Neural cell (in vitro differentiated cells): Measurements from ENCODE around the gene SEPTIN2.

Experiments
- EZH2 ChIP-seq: fragments of 200-600, 300-800 bp; shearing (Covaris generic), sonication (generic); IDR thresholded peaks from 2 replicates; pipeline ENCODE4 v1.6.1; 2014; ENCODE audit warnings: antibody characterized with exemption, low read length, borderline replicate concordance, mild to moderate bottlenecking; ENCODE audit not compliant: insufficient read depth, poor library complexity, severe bottlenecking
- POLR2AphosphoS5 ChIP-seq: IDR thresholded peaks from 2 replicates; pipeline ENCODE4 v1.6.1; 2012
- TF ChIP-seq, protein P1 (sequence below): fragments of 450-650 bp; IDR thresholded peaks from 2 replicates; pipeline ENCODE4 v1.5.1; 2014; ENCODE audit warnings: antibody characterized with exemption, mild to moderate bottlenecking, moderate library complexity; ENCODE audit not compliant: poor library complexity, severe bottlenecking

DNA sequence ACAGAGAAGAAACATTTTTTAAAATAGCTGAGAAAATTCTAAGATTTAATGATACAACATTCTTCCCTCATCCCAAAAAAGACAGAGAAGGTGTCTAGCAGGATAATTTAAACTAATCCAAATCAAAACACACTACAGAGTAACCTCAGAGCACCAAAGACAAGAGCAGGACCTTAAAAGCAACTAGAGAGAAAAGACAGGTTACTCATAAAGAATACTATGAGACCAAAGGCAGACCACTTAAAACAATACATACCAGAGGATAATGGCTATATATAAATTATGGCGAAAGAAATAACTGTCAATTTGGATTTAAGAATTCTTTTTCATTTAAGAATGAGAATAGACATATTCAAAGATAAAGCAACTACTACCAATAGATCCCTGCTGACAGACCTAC lies 40.2 kb upstream of the SEPTIN2 start:
- TF ChIP-seq, protein P1, sequence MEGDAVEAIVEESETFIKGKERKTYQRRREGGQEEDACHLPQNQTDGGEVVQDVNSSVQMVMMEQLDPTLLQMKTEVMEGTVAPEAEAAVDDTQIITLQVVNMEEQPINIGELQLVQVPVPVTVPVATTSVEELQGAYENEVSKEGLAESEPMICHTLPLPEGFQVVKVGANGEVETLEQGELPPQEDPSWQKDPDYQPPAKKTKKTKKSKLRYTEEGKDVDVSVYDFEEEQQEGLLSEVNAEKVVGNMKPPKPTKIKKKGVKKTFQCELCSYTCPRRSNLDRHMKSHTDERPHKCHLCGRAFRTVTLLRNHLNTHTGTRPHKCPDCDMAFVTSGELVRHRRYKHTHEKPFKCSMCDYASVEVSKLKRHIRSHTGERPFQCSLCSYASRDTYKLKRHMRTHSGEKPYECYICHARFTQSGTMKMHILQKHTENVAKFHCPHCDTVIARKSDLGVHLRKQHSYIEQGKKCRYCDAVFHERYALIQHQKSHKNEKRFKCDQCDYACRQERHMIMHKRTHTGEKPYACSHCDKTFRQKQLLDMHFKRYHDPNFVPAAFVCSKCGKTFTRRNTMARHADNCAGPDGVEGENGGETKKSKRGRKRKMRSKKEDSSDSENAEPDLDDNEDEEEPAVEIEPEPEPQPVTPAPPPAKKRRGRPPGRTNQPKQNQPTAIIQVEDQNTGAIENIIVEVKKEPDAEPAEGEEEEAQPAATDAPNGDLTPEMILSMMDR = no peak
- TF ChIP-seq POLR2AphosphoS5 (no peak), EZH2 (no peak)
